ENCODE measurements around the gene RFXANK.
A peak's percentile ranks its signal among the peaks of the same experiment; 100 is the strongest.
"Not testable (repeated sequence)": the region's sequence is repeated elsewhere in the genome, so short reads cannot be mapped to it uniquely, and the experiment has no call there.

RFXANK gene

DNA sequence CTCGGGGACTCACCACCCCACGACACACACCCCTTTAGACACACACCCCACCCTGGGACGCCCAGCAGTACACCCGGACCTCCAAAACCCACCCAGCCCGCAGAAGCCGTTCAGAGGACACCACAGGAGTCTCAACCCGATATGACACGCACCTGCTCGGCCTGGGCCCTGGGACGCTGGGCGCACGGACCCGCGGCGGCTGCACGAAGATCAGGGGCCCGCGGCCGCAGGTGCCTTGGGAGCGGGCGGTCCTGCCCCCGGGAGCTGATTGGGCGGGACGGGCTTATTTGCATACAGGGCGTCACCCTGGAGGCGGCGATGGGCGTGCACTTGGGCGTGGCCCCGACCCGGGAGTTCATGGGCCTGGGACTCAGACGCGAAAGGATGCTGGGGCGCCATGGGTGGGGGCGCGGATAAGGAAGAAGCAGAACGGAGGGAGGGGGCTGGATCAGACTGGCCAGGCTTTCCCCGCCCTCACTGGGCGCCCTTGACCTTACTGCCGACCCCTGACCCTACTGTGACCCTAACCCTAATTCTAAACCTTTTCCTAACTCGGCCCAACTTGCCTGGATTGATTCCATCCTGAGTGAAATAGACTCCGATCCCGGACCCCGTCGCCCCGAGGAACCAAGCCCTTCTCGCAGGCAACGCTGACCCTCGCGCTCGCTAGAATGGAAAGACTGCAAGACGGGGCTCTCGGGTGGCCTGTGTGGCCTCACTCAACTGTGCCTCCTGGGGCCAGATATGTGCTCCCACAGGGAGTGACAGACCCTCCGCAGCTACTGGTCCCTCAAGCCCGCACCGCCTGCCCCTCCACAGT is 21.8 kb upstream of the RFXANK start, which contains the start of gene MEF2B:
MEF2B (minus strand) TSS at position 211 of the 820 bp plus-strand sequence. CDS start 19,528 bp downstream, outside the sequence.
- peak; percentile 39 to 58 (median 48) for DNase-seq

DNA sequence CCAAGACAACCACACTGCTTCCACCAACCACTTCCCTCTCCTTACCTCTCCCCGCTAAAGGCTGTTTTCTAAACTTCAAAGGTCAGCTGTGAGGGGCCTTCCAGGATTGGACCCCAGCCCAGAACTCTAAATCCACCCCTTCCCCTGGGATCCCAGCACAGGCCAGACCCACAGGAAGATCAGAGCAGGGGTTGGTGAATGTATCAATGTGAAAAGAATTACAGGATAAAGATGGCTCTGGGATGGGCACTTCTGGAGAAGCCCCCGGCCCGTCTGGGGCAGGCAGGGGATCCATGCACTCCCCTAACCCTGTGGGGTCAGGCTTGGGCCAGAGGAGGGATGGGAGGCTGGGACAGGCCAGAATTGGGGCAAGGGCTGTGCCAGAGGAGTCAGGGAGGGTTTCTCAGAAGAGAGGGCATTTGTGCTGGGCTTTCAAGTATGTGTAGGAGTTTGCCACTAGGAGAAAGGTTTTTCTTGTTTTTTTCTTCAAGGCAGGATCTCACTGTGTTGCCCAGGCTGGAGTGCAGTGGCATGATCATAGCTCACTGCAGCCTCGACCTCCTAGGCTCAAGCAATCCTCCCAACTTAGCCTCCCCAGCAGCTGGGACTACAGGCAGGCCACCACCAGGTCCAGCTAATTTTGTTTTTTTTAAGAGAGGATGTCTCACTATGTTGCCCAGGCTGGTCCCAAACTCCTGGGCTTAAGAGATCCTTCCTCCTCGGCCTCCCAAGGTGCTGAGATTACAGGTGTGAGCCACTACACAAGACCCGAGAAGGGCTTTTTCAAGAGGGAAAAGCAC is 21.0 kb upstream of the RFXANK start:
- no peak for DNase-seq

DNA sequence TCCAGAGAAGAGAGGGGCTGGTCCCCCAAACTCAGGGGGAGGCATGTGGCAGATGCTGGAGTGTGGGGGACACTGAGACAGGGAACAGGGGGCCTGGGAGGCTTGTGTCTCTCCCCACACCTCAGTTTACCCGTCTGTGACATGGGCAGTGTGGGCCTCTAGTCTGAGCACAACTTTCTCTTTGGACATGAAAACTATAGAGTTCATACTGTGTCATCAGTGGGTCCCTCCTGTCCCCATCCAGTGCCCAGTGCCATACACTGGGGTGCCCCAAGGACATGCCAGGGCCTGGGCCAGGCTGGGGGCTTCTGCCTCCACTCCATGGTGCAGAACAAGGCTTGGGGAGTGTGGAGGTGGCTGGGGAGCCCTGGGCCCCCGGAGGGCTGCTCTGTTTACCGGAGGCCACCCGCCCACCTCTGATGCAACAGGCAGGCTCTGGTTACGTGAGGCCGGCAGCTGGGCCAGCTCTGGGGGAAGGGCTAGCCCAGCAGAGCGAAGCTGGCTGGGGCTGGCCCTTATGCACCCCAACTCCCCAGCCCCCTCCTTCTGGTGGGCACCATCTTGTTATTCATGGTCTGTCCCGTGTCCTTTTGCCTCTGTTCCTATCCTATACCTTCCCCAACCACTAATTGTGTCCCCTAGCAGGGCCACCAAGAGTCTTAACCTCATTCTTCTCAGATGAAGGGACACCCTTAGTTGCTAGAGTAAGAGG is 20.1 kb upstream of the RFXANK start:
- no peak for DNase-seq

DNA sequence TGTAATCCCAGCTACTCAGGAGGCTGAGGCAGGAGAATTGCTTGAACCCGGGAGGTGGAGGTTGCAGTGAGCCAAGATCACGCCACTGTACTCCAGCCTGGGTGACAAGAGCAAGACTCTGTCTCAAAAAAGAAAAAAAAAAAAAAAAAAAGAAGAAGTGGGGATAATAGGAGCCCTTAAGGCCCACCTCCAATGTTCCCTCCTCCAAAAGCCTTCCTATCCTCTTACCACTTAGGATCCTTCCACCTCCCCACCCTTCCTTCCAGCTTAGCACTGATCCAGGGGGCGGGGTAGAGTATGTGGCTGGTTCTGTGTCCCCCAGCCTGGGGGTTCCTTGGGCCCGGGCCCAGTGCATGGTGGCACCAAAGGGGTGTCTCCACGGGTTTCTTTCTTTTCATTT is 18.8 kb upstream of the RFXANK start:
- not testable (repeated sequence) for DNase-seq

DNA sequence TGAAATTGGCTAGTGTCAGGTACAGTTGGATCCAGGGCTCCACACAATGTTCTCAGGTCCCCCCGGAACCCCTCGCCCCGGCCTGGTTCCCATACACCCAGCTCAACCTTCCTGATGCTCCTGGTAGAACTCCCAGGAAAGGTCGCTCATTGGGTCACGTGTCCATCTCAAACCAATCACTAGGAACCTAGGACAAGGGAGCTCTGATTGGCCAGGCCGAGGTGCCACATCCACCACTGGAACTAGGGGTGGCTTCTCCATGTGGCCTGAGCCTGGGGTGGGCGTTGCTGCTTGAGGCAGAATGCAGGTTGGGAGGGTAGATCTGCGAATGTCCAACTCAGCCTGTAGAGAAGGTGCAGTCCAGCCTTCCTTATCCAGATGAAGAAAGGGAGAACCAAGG is 15.1 kb upstream of the RFXANK start:
- DNase-seq, result no peak

DNA sequence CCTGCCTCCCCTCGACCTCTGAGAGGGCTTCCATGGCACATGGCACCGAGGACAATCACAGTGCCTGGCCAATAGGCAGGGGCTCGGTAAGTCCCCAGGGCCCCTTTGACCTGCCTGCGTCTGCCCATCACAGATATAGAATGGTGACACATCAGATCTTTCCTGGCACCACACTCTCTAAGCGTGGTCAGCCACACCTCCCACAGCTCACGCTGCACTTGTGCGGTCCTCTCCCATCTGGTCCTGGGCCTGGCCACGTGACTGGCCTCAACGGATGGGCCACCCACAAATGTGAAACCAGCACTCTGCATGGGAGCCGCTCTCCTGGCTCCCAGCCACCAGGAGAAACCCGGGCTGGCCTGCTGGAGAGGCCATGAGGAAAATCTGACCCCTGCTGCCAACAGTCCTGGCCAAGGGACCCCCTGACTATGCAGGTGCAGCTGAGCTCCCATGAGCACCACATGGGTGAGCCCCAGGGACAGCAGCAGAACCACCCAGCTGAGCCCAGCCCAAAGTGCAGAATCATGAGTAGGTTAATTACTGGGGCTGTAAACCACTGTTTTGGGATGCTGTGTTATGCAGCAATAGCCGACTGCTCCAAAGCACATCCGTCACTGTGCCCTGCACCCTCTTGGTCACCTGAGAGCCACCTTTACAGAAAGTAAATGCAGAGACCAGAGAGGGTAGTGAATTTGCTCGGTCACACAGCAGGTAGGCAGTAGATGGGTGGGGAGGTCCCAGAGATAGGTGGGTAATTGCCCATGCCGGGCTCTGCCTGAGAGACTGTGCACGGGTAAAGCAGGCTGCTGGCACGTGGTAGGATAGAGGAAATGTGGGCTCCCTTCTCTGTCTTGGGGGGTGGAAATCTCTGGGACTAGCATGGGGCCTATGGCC is 12.3 kb upstream of the RFXANK start:
- no peak for DNase-seq

DNA sequence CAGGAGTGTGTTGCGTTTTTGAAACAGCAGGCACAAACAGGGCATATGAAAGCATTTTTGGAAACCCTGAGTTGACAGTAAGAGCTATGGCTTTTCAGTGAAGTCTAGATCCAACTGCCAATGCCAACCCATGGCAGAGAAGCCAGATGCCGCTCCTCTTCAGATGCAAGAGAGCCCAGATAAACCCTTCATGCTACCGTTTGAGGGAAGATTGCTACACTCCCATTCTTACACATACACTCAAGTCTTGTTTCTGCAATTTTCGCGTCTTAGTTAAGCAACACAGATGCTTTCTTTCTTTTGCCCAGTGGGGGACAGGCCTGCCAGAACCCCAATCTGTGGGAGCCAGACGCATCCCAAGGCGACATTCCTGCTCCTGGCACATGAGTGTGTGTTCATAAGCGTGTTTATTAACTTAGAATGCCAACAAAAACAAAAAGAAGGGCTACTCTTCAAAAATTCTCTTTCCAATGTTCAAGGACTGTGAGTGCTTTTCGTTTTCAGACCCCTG is 10.5 kb upstream of the RFXANK start:
- DNase-seq, result no peak

DNA sequence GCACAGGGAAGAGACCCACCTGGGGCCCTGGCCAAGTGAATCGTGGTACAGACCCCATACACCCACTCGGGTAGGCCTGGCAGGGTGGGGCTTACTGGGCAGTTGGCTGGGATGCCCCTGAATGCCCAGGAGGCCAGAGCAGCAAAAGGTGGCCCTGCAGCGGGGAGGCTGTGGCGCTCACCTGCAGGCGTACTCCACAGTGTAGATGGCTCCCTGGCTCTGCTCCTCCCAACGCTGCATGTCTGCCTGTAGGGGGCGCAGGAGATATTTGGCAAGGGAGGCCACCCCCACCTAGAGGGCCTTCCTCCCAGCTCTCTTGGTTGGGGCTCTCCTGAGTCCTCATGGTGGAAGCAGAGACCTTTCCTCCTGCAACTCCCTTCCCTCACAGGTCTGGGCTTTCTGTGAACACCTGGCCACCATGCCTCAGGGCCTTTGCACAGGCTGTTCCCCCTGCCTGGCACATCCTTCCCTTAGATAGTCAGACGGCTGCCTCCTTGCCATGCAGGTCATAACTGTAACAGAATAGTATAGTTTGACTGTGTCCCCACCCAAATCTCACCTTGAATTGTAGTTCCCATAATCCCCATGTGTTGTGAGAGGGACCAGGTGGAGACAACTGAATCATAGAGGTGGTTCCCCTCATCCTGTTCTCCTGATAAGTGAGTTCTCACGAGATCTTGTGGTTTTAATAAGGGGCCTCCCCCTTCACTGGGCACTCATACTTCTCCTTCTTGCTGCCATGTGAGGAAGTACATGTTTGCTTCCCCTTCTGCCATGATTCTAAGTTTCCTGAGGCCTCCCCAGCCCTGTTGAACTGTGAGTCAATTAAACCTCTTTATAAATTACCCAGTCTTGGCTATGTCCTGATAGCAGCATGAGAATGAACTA is 6.0 kb upstream of the RFXANK start:
- DNase-seq, result peak; percentile 11 to 41 (median 21)

DNA sequence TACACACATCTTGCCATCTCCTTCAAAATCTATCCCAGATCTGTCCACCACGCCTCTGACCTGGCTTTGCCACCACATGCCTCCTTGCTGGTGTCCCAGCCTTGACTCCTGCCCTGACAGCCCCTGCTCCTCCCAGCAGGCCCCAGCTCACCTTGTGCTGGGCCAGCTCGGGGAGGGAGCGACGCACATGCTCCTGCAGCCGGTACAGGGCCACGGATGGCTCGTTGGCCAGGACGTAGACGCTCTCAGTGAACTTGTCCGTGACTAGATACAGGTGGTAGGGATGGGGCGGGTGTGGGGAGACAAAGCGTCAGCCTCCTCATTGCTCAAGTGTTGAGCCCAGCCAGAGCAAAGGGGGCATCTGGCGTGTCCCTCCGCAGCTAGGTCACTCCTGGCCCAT is 5.3 kb upstream of the RFXANK start:
- DNase-seq, result no peak

DNA sequence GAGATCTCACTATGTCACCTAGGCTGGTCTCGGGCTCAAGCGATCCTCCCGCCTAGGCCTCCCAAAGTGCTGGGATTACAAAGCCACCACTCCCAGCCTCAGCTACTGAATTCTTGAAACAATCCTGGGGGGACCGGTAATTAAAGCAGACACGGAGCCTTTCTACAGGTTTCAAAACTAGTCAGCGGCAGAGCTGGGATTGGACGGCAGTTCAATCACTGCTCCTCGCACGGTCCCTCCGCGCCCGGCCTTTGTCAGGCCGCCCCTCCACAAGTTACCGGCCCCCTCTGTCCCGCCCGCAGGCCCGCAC is 335 bp upstream of the RFXANK start:
- DNase-seq, result no peak

DNA sequence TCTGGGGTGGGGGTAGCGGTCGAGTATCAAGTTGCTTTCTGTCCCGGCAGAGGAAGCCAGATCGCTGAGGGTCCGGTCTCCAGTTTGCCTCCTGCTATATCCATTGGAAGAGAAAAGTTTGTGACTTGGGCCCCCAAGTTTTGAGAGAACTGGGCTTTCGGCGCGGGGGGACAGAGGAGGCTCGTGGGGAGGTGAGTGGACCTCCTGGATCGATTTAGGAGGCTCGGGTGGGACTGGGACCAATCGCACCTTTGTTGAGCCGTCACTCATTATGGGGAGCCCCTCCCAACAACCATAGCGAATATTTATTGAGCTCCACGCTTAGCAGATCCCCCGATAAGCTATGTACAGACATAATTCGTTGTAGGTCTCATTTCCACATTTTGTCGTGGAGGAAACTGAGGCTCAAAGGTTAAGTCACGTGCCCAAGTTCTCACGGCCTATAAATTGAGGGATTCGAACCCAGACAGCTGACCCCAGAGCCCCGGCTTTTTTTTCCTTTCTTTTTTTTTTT is 909 bp downstream of the RFXANK start:
- no peak for DNase-seq

DNA sequence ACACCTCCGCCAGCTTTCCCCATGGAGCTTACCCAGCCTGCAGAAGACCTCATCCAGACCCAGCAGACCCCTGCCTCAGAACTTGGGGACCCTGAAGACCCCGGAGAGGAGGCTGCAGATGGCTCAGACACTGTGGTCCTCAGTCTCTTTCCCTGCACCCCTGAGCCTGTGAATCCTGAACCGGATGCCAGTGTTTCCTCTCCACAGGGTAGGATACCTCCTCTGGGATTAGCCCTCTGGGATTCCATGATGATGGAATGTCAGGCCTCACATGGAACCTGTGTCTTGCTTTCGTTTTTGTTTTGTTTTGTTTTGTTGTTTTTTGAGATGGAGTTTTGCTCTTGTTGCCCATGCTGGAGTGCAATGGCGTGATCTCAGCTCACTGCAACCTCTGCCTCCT is 1.9 kb downstream of the RFXANK start:
- no peak for DNase-seq

DNA sequence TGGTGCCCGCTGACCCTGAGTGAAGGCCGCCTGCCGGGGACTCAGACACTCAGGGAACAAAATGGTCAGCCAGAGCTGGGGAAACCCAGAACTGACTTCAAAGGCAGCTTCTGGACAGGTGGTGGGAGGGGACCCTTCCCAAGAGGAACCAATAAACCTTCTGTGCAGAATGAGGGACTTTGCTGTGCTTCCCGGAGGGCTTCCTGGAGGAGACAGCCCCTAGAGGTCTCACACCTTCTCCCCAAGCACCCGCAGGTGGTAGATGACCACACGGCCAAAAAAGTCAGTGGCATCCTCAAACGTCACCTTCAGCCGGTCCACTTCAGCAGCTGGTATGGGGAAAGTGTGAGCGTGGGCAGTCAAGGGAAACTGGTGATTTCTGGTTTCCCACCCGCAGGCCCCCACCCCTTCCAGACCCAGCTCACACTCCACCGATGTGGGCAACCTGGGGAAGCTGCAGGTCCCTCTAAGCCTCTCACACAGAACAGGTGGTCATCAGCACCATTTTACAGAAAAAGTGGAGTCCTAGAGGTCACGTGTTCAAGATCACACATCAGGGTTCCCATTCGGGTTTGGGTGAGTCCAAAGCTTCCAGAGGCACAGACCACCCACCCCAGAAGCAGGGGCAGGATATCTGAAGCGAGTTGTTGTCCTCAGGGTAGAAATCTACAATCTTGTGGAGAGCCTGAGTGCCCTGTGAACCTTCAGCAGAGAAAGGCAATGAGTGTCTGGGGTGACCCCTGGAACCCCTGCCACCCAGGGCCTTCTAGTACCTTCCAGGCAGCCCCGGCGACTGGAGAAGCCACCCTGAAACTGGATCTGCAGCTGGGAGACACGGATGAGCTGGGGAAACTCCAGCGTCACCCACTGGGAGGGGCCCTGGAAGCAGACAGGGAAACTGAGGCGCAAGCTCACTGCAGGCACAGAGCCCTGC is 9.9 kb downstream of the RFXANK start:
- no peak for DNase-seq

DNA sequence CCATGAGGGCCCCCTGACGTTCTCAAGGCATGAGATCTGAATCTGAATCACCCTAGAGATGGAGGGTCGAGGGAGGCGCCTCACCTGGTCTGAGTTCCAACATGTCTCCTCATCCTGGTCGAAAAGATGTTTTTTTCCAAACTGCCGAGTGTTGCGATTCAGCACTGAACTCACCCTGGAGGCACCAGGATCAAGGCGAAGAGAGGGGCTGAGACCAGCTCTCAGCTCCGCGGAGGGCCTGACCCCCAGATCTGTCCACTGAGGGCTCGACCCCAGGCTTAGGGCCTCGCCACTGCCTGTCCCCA is 10.6 kb downstream of the RFXANK start:
- DNase-seq, result no peak

DNA sequence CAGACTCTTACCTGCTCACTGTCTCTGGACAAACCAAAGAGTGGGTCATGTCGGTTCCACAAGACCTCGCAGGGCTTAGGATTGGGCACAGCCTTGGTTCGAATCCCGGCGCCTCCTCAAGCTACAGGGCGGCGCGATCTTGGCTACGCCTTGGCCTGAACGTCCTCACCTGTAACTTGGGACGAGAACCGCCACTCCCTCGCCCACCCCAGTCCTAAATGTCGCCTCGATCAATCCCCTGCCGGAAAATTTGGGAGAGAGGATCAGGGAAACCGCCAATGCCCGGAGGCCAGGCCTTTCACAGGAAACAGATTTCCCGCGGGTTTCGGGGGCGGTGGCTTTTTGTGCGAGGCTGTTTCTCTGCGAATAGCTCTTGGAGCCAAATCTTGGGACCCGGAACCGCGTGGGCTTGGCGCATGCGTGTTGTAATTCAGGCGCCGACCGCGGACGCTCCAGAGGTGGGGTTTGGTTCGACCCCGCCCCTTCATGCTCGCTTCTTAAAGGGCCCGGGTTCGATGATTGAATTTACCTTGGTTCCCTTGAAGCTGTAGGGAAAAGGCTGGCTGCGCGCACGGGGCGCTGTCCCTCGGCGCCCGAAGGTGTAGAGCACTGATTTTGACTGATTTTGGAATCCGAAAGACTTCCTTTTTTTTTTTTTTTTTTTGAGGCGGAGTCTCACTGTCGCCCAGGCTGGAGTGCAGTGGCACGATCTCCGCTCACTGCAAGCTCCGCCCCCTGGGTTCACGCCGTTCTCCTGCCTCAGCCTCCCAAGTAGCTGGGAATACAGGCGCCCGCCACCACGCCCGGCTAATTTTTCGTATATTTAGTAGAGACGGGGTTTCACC is 11.2 kb downstream of the RFXANK start, which contains the start of gene NR2C2AP:
NR2C2AP (minus strand) TSS at position 403 of the 845 bp plus-strand sequence; CDS start at position 49, 354 bp downstream.
- DNase-seq, result peak; percentile 74 to 82 (median 79)

DNA sequence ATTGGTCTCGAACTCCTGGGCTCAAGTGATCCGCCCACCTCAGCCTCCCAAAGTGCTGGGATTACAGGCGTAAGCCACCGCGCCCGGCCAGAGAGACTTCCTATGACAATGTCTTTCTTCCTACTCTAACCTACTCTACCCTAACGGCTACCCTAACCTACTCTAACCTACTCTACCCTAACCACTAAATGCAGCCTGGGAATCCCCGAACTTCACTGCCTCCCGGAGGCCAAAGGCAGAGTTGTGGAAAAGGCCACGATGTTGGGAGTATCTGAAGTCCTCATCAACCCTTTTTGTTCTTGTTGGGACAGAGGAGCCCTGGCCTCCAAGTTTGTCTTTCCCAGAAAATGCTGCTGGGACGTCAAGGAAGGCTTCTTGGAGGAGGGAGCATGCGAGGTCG is 12.1 kb downstream of the RFXANK start:
- DNase-seq, result no peak

DNA sequence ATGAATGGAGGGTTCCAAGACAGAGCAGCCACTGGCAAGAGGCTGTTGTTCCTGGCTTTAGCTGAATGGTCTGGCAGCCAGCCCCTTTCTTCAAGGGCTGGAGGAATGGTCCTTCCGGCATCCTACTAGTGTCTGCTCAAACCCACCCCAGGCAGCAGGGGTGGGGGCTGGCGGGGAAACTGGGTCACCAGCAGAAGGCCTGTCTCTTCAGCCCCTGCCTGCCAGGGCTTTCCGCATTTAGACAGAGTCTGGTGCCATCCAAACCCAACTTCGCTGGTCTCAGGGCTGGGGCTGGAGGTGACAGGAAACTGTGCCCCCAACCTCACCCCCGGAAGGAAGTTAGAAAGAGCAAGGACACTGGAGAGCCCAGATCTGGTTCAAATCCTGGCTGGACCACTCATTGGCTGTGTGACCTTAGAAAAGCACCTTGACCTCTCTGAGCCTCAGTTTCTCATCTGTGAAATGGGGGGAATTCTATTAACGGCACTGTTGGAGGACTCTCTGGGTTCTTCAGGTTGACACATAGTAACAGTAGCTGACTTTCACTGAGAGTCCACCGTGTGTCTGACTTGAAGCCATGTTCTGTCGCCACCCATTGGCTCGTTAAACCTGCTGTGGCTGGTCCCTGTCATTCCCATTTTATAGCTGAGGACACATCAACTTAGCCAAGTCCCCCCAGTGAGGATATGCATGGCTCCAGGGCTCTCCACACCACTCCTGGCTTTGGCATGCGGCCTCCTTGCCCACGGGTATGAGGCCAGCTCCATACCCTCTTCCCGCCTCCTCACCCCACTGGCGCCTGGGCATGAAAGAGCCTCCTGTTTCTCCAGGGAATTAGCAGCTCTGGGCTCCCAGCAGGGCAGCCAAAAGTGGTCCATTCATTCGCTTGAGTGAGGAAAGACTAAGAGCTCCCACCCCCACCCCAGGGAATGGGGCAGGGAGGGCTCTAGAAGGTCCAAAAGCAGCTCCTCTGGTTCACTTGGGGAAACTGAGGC is 13.7 kb downstream of the RFXANK start:
- no peak for DNase-seq

DNA sequence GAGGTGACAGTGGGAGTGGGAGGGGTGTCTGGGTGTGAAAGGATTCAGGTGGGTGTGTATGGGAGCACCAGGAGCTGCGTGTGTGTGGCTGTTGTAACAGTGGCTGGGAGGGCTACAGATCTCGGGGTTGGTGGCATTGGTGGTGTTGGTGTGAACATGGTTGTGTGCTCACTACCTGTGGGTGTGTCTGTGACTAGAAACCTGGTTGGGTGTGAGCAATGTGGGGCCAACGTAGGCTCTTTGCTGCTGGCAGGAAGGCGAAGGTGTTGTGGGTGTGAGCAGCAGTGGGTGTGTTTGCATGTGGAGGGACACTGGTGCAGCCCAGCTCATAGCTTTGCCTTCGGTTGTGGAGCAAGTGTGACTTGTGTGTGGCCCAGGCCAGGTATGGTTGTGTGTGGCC is 14.9 kb downstream of the RFXANK start:
- no peak for DNase-seq
